Inferior parietal cortex (tissue), 1 donor: ENCODE data around the gene TRAPPC2L.
"Not testable (repeated sequence)": the region's sequence is repeated elsewhere in the genome, so short reads cannot be mapped to it uniquely, and the experiment has no call there.

Experiments used
- DNase-seq: peaks from one replicate; pipeline ENCODE4 v3.0.0-alpha.2; 2016; ENCODE audit errors: extremely low spot score

TRAPPC2L gene

DNA sequence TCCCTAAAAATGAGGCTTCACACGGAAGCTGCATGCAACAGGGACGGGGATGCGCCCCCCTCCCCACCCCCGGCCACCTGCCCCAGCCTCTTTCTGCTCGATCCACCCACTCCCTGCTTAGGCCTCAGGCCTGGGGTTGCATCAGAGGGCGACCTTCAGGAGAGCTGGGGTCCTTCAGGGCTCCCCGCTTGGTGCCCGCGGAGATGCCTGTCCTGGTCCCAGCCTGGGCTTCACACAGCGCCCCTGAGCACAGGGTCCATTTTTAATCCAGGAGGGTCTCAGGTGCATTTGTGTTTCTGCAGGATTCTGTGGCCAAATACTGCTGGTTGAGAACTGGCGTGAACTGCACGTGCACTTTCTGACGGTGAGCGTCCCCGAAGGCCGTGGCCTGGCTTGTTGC, 37.8 kb upstream of the TRAPPC2L start:
- DNase-seq: no peak

DNA sequence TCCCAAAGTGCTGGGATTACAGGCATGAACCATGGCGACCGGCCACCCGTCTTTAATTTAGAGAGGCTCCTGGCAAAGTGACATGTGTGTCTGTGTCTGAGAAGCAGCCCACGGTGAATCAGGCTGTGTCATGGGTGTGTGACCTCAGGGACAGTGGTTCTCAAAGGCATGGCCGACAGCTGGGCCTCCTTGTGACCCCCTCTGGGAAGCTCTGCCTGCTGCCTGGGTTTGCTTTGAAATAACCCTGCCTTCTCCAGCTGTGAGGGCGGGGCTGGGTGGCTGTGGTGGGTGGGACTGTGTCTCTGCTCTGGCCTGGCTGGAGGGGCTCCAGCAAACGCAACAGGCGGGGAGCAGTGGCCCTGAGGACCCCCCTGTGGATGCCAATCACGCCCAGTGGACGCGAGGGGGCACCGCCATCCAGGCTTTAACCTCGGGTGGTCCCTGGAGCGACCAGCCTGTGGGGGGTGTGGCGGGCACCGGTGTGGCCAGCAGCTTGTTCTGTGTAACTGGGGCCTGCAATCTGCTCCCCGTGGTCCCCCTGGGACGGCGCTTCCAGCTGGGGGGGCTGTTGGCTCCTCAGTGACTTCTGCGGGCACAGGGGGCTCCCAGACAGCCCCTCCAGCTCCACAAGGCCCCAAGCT, 36.4 kb upstream of the TRAPPC2L start:
- DNase-seq: no peak

DNA sequence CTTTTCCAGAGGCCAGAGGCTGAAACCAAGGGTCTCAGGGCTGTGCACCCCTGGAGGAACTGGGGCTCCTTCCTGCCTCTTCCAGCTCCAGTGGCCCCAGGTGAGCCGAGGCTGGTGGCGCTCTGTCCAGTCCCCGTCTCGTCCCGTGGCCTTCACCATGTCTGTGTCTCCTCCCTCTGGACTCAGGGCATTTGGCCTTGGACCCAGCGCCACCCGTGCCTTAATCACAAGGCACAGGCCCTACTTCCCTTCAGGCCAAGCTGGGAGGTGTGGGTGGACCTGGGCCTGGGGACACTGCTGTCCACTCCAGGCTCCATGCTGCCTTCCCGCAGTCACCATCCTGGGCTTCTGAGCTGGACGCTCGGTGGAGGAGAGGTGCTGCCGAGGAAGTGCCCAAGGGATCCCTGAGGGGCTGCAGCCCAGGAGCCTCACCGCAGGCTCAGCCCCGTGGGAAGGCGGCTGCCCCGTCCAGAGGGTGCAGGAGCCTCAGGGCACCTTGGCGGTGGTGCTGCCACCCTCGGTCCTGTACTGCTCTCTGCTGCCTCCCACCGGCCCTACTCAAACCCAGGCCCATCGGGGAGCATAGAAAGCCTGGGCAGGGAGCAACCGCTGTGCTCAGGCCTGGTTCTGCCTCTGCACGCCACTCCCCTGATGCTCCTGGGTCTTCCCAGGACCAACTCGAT, 35.6 kb upstream of the TRAPPC2L start:
- DNase-seq: no peak

DNA sequence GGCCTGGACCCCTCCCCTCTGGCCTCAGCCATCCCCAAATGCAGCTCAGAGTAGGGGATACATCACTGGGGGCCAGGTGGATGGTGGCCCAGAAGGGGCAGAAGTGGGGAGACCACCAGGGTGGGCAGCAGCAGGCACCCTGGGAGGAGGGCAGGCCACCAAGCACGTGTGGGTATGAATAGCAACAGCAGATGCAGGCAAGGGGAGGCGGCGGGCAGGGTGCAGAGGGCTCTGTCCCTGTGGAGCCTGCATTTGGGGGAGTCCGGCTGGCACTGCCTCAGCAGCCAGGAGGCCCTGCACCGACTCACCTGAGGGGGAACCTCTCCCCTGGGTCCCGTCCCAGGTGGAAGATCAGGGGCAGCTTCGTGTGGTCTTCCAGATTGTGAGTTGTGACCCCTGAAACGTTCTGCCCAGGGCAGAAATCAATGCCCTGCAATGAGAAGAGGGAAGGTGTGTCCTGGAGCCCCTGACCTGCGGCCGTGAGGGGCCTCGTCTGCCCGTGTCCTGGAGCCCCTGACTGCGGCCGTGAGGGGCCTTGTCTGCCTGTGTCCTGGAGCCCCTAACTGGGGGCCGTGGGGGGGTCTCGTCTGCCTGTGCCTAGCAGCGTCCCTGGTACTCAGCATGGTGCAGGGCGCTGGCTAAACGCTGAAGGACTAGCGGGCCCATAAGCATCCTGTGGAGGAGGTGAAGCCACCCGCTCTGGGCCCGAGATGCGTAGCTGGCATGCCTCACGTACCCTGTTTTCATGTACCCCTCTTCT, 34.5 kb upstream of the TRAPPC2L start:
- DNase-seq: no peak

DNA sequence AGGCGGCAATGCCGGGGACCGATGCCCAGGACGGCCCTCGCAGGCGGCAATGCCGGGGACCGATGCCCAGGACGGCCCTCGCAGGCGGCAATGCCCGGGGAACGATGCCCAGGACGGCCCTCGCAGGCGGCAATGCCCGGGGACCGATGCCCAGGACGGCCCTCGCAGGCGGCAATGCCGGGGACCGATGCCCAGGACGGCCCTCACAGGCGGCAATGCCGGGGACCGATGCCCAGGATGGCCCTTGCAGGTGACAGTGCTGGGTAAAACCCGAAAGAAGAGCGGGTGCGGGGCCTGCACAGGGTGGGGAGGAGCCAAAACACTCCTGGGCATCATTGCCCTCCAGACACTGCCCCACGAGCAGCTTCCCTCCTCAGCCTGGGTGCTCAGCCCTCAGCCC, 33.3 kb upstream of the TRAPPC2L start:
- not testable (repeated sequence) for DNase-seq

DNA sequence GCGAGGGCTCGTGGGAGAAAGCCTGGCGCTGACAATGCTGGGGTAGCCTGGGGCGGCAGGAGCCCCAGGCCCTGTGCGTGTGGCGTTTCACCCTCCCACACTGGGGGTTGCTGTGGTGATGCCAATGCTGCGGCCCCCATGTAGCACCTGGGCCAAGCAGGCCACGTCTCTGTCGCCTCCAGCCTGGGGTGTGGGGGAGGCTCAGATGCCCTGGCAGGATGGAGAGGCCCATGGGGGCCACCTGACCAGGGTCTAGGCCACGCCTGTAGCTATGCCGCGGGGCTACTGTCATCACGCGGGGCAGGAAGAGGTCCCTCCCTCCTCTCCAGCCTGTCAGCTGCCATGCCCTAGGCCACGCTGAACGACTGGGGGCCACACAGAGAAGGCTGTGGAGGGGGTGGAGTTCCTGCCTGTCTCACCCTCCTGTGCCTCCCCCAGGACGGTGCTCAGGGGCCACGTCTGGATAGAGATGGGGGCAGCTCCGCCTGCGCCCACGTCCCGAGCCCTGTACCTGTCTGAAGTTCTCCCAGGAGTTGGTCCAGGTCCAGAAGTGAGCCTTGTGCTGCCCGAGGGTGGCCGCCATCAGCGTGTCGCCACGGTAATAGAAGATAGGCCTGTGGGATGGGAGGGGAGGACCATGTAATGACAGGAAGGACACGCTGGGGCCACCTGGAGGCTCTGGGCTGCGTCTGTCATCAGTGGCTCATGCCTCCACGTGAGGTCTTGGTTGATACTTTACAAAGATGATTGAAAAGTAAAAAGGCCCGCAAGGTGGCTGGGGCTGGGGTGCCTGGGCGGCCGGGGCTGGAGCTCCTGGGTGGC, 32.5 kb upstream of the TRAPPC2L start:
- no peak for DNase-seq

DNA sequence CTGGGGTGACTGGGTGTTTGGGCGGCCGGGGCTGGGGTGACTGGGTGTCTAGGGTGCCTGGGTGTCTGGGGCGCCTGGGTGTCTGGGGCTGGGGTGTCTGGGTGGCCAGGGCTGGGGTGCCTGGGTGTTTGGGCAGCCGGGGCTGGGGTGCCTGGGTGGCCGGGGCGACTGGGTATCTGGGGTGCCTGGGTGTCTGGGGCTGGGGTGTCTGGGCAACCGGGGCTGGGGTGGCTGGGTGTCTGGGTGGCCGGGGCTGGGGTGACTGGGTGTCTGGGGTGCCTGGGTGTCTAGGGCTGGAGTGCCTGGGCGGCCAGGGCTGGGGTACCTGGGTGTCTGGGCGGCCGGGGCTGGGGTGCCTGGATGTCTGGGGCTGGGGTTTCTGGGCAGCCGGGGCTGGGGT, 31.8 kb upstream of the TRAPPC2L start:
- DNase-seq: no peak

DNA sequence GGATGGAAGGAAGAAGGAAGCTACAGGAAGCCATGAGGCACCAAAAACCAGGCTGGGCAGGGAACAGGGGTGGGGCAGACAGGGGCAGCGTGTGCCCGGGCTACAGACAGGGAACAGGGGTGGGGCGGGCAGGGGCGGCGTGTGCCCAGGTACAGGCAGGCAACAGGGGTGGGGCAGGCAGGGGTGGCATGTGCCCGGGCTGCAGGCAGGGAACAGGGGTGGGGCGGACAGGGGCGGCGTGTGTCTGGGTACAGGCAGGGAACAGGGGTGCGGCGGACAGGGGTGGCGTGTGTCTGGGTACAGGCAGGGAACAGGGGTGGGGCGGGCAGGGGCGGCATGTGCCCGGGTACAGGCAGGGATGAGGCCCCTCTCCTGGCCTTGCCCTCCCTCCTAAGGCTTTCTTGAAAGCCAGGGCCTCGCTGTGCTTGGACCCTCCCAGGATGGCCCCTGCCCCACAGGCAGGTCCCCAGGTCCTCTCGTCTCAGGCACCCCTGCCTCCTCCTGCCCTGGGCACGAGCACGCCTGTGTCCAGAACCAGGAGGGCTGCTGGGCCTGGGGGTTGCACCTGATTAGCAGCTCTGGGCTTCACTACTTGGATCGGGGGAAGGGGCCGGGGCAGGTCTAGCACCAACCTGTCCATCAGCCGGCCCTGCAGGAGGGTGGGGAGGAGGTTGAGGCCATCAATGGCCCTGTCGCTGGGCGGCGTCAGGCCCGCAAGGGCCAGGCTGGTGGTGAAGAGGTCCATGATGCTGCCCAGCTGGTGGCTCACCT, 30.7 kb upstream of the TRAPPC2L start:
- no peak for DNase-seq

DNA sequence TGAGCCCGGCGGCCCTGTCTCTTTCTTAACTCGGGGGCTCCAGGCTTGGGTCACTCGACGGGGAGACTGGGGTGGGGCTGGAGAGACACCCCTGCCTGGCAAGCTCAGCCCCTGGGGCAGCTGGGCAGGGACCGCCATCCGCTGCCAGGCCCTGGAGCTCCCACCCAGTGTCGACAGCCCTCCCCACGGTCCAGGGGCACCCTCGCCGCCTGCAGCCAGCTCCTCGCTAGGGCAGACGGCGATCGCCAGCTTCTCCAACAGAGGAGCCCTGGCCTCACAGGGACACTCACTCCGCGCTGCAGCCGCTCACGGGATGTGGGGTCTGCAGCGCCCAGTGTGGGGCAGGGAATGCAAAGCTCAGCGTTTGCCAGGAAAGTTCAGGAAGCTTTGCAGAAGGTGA, 29.2 kb upstream of the TRAPPC2L start:
- DNase-seq: no peak

DNA sequence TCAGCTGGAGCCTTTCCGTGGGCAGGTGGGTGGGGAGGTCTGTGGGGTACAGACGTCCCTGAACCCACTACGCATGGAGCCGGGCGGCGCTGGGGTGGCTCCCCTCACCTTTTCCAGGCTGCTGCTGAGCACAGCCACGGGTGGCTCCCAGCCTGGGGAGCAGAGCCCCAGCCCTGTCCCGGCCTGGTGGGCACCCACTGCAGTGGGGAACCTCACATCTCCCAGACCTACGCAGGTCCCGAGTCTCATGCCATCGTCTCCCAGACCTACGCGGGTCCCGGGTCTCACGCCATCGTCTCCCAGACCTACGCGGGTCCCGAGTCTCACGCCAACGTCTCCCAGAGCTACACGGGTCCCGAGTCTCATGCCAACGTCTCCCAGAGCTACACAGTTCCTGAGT, 28.2 kb upstream of the TRAPPC2L start:
- no peak for DNase-seq

DNA sequence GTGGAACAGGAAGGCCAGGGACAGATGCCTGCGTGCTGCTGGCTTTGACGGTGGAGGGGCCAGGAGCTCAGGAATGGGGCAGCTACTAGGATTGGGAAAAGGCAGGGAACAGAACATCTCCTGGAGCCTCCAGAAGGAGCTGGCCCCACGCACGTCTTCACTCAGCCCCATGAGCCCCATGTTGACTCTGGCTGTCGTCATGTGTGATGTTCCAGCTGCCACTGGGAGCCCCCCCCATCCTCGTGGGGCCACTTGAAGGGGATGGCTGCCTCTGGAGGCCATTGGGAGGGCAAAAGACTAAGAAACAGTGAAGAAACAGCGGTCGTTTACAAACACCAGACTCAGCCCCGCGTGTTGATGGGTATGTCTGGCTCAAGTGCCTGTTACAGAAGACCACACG, 26.7 kb upstream of the TRAPPC2L start:
- no peak for DNase-seq

DNA sequence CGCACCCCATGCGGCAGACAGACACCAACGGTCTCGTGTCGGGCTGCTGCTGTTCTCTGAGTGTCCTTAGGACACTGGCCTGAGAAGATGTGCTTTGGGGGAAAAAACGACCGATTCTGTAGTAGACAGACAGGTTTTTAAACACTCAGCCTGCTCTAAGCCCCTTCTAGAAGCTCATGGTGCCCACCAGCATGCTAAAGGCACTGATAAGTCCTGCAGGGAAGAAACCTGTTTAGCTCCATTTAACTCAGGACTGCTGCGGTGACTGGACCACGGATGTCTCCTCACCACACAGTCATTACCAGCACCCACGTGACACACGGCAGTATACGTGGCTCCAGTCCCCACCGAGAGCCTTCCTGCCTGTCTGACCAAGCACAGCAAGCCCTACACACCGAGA, 26.1 kb upstream of the TRAPPC2L start:
- DNase-seq: no peak

DNA sequence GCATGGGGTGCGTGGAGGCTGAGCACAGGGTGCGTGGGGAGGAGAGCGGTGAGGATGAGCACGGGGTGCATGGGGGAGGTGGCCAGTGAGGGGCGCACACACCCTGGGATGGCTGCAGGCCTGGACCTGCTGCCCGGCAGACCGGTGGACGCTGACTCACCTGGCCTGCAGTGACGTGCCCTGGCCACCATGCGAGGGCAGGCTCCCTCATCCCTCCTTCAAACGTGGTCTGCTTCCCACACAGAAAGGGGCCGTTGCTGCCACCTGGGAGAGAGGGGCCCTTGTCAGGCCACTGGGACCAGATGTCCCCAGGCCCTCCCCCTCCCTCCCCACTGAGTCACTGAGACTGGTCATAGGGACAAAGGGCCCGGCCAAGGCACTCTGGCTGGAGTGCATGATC, 25.1 kb upstream of the TRAPPC2L start:
- DNase-seq: no peak

DNA sequence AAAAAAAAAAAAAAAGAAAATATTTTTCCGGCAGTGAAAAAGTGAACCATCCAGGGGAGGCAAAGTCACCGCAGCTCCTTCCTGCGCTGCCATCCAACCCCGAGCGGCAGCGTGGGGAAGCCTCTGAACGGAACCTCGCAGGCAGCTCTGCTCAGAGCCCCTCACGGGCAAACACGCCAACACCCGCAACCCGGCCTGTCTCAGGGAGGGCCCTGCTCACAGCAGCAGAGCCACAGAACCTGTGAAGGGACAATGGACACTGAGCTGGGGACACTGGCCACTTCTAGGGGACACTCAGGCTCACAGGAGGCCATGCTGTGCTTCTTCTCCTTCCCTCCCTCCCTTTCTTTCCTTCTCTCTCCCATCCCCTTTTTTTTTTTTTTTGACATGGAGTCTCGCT, 23.8 kb upstream of the TRAPPC2L start:
- no peak for DNase-seq

DNA sequence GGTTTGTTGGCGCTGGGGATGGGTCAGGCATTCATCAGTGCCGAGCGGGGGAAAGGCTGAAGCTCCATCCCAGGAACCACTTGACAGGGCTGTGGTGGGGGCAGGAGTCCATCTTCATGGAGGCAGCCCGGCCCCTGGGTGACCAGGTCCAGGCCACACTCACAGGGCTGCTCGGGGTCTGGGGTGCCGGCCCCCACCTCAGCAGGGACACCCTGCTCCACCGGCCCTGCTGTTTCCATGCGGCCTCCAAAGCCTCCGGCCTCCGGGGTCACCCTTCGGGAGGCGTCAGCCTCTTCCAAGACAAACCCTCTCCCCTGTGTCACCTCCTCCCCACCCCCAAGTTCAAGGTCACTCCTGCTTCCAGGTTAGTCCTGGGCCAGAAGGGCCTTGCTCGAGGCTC, 22.3 kb upstream of the TRAPPC2L start:
- DNase-seq: no peak

DNA sequence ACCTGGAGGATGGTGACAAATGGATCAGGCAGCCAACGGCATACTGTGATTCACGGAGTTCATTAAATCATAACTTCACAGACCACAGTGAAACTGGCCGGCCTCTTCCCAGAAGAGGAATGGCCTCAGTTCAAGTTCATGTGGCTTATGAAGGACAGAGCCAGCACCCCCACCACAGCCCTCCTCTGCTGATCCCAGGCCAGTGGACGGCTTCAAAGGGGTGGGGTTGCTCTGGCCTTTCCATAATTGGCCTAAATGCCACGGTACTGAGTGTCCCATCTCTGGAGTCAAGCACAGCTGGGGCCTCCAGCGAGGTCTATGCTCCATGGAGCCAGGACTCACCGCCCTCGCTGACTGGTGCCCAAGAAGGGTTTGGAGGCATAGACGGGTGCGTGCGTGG, 21.5 kb upstream of the TRAPPC2L start:
- no peak for DNase-seq

DNA sequence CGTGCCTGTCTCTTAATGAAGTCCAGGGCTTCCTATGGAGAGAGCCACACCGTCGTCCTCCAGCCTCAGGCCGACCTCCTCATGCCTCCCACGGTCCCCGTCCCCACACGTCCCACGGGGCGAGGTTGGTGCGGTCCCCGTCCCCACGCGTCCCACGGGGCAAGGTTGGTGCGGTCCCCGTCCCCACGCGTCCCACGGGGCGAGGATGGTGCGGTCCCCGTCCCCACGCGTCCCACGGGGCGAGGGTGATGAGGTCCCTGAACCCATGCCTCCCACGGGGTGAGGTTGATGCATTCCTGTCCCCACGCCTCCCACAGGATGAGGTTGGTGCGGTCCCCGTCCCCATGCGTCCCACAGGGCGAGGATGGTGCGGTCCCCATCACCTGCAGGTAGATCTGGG, 21.1 kb upstream of the TRAPPC2L start:
- no peak for DNase-seq

DNA sequence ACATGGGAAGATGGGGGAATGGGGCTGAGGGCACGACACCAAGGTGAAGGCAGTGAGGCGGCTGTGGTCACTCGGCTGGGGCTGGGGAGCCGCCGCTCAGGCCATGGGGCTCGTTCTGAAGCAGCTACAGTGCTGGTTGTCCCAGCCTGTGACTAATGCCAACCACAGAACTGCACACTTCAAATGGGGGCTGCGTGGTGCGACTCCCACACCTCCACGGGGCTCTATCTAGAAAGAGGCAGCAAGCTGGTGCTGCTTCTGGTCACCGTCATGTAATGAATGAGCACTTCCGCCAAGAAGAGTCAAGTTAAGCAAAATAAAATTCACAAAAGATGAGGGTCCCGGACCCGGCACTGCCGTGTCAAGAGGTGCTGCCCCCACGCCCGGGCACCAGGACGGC, 20.1 kb upstream of the TRAPPC2L start:
- DNase-seq: no peak

DNA sequence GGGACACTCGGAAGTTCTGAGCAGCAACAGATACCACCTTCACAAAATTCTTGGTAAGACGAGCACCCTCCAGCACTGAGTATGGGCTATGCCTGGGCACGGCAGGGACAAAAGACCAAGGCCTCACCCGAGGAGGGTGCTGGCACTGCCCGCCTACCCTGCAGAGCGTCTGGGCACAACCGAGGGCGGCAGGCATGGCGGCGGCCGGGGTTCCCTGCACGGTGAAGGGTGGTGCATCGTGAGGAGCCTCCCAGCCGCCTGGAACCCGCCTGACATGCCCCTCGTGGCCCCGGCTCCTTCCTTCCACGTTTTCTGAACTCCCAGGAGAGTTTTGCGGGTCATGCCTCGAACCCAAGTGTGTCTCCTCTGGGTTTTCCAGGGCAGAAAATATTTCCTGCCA, 19.1 kb upstream of the TRAPPC2L start:
- no peak for DNase-seq

DNA sequence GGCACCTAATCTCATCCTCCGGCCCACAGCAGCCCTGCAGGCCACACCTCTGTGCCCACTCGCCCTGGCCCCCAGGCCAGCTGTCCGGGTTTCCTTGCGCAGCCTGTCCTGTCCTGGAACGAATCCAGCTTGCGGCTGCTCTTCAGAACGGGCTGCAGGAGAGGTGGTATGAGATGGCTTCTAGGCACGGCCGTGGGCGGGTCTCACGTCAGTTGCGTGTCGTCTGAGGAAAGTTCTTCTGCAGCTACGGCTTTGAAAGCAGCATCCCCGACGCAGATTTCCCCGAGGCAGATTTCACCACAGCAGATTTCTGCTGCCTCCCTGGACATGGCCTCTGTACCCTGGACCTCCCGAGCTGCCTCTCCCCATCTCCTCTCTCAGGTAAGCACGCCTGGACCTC, 18.4 kb upstream of the TRAPPC2L start:
- no peak for DNase-seq

DNA sequence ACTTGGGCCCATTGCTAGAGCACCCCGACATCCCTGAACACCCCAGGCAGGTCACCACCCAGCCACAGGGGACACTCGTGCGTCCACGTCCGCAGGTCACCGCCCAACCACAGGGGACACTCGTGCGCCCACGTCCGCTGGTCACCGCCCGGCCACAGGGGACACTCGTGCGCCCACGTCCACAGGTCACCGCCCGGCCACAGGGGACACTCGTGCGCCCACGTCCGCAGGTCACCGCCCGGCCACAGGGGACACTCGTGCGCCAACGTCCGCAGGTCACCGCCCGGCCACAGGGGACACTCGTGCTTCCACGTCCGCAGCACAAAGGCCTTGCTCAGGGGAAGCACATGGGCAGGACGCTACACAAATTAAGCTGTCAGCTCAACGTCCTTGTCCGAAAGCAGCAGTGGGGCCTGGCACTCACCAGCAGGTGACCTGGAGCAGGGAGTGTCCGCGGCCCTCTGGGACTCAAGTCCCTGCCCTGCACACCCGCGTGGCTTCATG, 17.8 kb upstream of the TRAPPC2L start:
- DNase-seq: no peak
